H1 (cell line): ENCODE data around the gene CPT1A. TPM values are rescaled to one million over a fixed set of nuclear protein-coding genes. Genes with fewer than 3 reads are reported as not detected.

Source experiments
- CTCF ChIA-PET: fragments of 300-600 bp; sonication (Branson Sonifier 250); formaldehyde crosslinking; loops from one replicate; lab custom pipeline; 2021; ENCODE audit not compliant: partially characterized antibody; lab: Charles Lee
- POLR2A ChIA-PET: fragments of 300-600 bp; sonication (Branson Sonifier 250); formaldehyde crosslinking; loops from one replicate; lab custom pipeline; 2021; ENCODE audit warnings: inconsistent platforms; ENCODE audit not compliant: partially characterized antibody; lab: Charles Lee
- DNase-seq, 2 experiments: peaks; one replicate each; pipeline versions ENCODE4 v3.0.0 to v3.0.0-alpha.2; 2010 to 2022; ENCODE audit warnings: low spot score in 2 of 2, low read depth in 1 of 2, mixed read lengths in 1 of 2
- FAIRE-seq: peaks from 2 replicates; lab custom pipeline; 2011; peaks lifted over from hg19 to GRCh38; lab: Jason Lieb, UNC
- H2AFZ ChIP-seq: 2 replicates; pipeline ENCODE4 v1.8.1; 2012; ENCODE audit warnings: low read length, inconsistent platforms
- H2AK5ac ChIP-seq: 2 replicates; pipeline ENCODE4 v1.6.1; 2013; ENCODE audit warnings: low read depth, low read length
- H2BK120ac ChIP-seq: replicated peaks from 2 replicates; pipeline ENCODE3; 2013; ENCODE audit warnings: low read depth, low read length, inconsistent platforms
- H2BK12ac ChIP-seq: 2 replicates; pipeline ENCODE4 v1.6.1; 2013; ENCODE audit warnings: low read depth, low read length
- H2BK15ac ChIP-seq: 2 replicates; pipeline ENCODE4 v1.6.1; 2013; ENCODE audit warnings: low read length
- H2BK20ac ChIP-seq: 2 replicates; pipeline ENCODE4 v1.6.1; 2013; ENCODE audit warnings: low read length
- H2BK5ac ChIP-seq: 2 replicates; pipeline ENCODE4 v1.6.1; 2013; ENCODE audit warnings: low read depth, low read length
- H3K14ac ChIP-seq: 2 replicates; pipeline ENCODE4 v1.6.1; 2013; ENCODE audit warnings: inconsistent platforms; ENCODE audit not compliant: insufficient read length
- H3K18ac ChIP-seq: 2 replicates; pipeline ENCODE4 v1.6.1; 2013; ENCODE audit warnings: low read length; ENCODE audit errors: extremely low read depth
- H3K23ac ChIP-seq: 2 replicates; pipeline ENCODE4 v1.6.1; 2013; ENCODE audit warnings: inconsistent platforms; ENCODE audit not compliant: insufficient read length
- H3K23me2 ChIP-seq: 2 replicates; pipeline ENCODE4 v1.6.1; 2013; ENCODE audit warnings: low read depth, low read length
- H3K27ac ChIP-seq: 2 replicates; pipeline ENCODE4 v1.6.1; 2011; ENCODE audit warnings: low read depth, low read length, inconsistent platforms
- H3K27me3 ChIP-seq, 4 experiments: replicated peaks in 1 of 4; 1 replicate in 1 of 4; 2 replicates in 3 of 4; pipeline versions ENCODE4 v1.6.1 to v1.8.1; 2011 to 2013; ENCODE audit warnings: low read length in 3 of 4, mild to moderate bottlenecking in 3 of 4, inconsistent platforms in 2 of 4, mixed read lengths in 2 of 4, moderate library complexity in 1 of 4; ENCODE audit not compliant: control insufficient read depth in 3 of 4, insufficient read depth in 3 of 4; ENCODE audit errors: extremely low read depth in 1 of 4
- H3K36me3 ChIP-seq, 4 experiments: 2 replicates each; pipeline versions ENCODE4 v1.6.1 to v1.8.1; 2011 to 2013; ENCODE audit warnings: mild to moderate bottlenecking in 4 of 4, low read length in 3 of 4, moderate library complexity in 2 of 4, control low read depth in 1 of 4, inconsistent platforms in 1 of 4; ENCODE audit not compliant: insufficient read depth in 4 of 4, control insufficient read depth in 2 of 4
- H3K4ac ChIP-seq: replicated peaks from 2 replicates; pipeline ENCODE3; 2013; ENCODE audit warnings: low read length, low read depth, mixed read lengths, inconsistent platforms; ENCODE audit not compliant: insufficient read length
- H3K4me1 ChIP-seq, 4 experiments: replicated peaks in 1 of 4; 1 replicate in 1 of 4; 2 replicates in 3 of 4; pipeline versions ENCODE4 v1.6.1 to v1.8.1; 2011 to 2013; ENCODE audit warnings: low read length in 3 of 4, inconsistent platforms in 2 of 4, mixed read lengths in 1 of 4; ENCODE audit not compliant: insufficient read depth in 4 of 4, control insufficient read depth in 3 of 4
- H3K4me2 ChIP-seq, 2 experiments: 2 replicates each; pipeline versions ENCODE4 v1.6.1 to v1.8.1; 2011 to 2013; ENCODE audit warnings: low read depth in 2 of 2, low read length in 2 of 2, control low read depth in 1 of 2, inconsistent platforms in 1 of 2, mild to moderate bottlenecking in 1 of 2; ENCODE audit not compliant: insufficient read depth in 1 of 2
- H3K4me3 ChIP-seq, 4 experiments: fragments of 200-600, 300-600 bp in 1 of 4; sonication (generic), shearing (Covaris generic), sonication (Bioruptor Twin) in 1 of 4; 2 replicates each; pipeline versions ENCODE4 v1.5.1 to v1.8.1; 2011 to 2016; ENCODE audit warnings: low read length in 4 of 4, low read depth in 3 of 4, control low read depth in 2 of 4, inconsistent platforms in 2 of 4, mild to moderate bottlenecking in 2 of 4, mixed read lengths in 1 of 4, moderate library complexity in 1 of 4; ENCODE audit not compliant: insufficient read depth in 2 of 4; ENCODE audit errors: extremely low read depth in 1 of 4
- H3K56ac ChIP-seq: replicated peaks from 2 replicates; pipeline ENCODE3; 2013; ENCODE audit warnings: low read depth, mild to moderate bottlenecking, mixed read lengths, low read length, inconsistent platforms; ENCODE audit not compliant: insufficient read length
- H3K79me1 ChIP-seq: 2 replicates; pipeline ENCODE4 v1.6.1; 2013; ENCODE audit warnings: low read depth, low read length, control low read depth
- H3K79me2 ChIP-seq, 2 experiments: 2 replicates each; pipeline versions ENCODE4 v1.6.1 to v1.8.1; 2012 to 2013; ENCODE audit warnings: low read length in 2 of 2, mild to moderate bottlenecking in 2 of 2, inconsistent platforms in 1 of 2; ENCODE audit not compliant: insufficient read depth in 2 of 2, control insufficient read depth in 1 of 2
- H3K9ac ChIP-seq, 4 experiments: replicated peaks in 1 of 4; 1 replicate in 1 of 4; 2 replicates in 3 of 4; pipeline versions ENCODE4 v1.6.1 to v1.8.1; 2011 to 2013; ENCODE audit warnings: low read depth in 3 of 4, low read length in 3 of 4, control low read depth in 2 of 4, mild to moderate bottlenecking in 2 of 4, moderate library complexity in 2 of 4, inconsistent platforms in 1 of 4; ENCODE audit errors: extremely low read depth in 1 of 4
- H3K9me3 ChIP-seq, 2 experiments: 2 replicates each; pipeline versions ENCODE4 v1.6.1 to v1.8.1; 2012 to 2013; ENCODE audit warnings: mild to moderate bottlenecking in 2 of 2, moderate library complexity in 2 of 2, control low read depth in 1 of 2, inconsistent platforms in 1 of 2, low read depth in 1 of 2, low read length in 1 of 2, mixed read lengths in 1 of 2; ENCODE audit not compliant: insufficient read depth in 2 of 2
- H4K20me1 ChIP-seq, 2 experiments: replicated peaks in 1 of 2; 2 replicates each; pipeline versions ENCODE3 to v1.8.1; 2011 to 2013; ENCODE audit warnings: inconsistent platforms in 2 of 2, low read length in 2 of 2, mild to moderate bottlenecking in 1 of 2; ENCODE audit not compliant: insufficient read depth in 2 of 2, control insufficient read depth in 1 of 2
- H4K5ac ChIP-seq: 2 replicates; pipeline ENCODE4 v1.6.1; 2013; ENCODE audit warnings: low read length, low read depth, mixed read lengths, inconsistent platforms; ENCODE audit not compliant: insufficient read length
- H4K8ac ChIP-seq: 2 replicates; pipeline ENCODE4 v1.8.0; 2013; ENCODE audit warnings: mild to moderate bottlenecking, moderate library complexity, low read length, inconsistent platforms; ENCODE audit not compliant: insufficient read depth; ENCODE audit errors: extremely low read depth
- H4K91ac ChIP-seq: replicated peaks from 2 replicates; pipeline ENCODE3; 2013; ENCODE audit warnings: low read length, mixed read lengths, inconsistent platforms; ENCODE audit not compliant: insufficient read length
- CBX5 ChIP-seq: fragments of 300-800, 300-1000 bp; sonication (generic); IDR thresholded peaks from 2 replicates; pipeline ENCODE4 v1.7.1; 2016; ENCODE audit warnings: antibody characterized with exemption, low read length, low read depth
- CHD2 ChIP-seq: IDR thresholded peaks from 2 replicates; pipeline ENCODE4 v1.6.1; 2012; ENCODE audit warnings: low read length, improper control_type of control experiment
- CTBP2 ChIP-seq: IDR thresholded peaks from 2 replicates; pipeline ENCODE4 v1.7.0; 2011; ENCODE audit warnings: borderline replicate concordance, mild to moderate bottlenecking, moderate library complexity, mixed read lengths, low read length; ENCODE audit not compliant: insufficient read depth, insufficient read length
- EGR1 ChIP-seq: IDR thresholded peaks from 2 replicates; pipeline ENCODE4 v1.6.1; 2011; ENCODE audit warnings: low read depth, low read length, borderline replicate concordance
- POLR2A ChIP-seq, 2 experiments: IDR thresholded peaks; 1 replicate in 1 of 2; 2 replicates in 1 of 2; pipeline ENCODE4 v1.6.1; 2011; ENCODE audit warnings: low read depth in 2 of 2, low read length in 2 of 2, mild to moderate bottlenecking in 2 of 2; ENCODE audit errors: control extremely low read depth in 1 of 2
- POU5F1 ChIP-seq: IDR thresholded peaks from 2 replicates; pipeline ENCODE4 v1.6.1; 2011; ENCODE audit warnings: low read depth, mild to moderate bottlenecking, low read length, moderate library complexity
- SIN3A ChIP-seq, 2 experiments: IDR thresholded peaks in 1 of 2; conservative IDR thresholded peaks in 1 of 2; 2 replicates each; pipeline ENCODE4 v1.6.1; 2011 to 2012; ENCODE audit warnings: low read length in 2 of 2, improper control_type of control experiment in 1 of 2, low read depth in 1 of 2, mild to moderate bottlenecking in 1 of 2
- TBP ChIP-seq: IDR thresholded peaks from 2 replicates; pipeline ENCODE4 v1.6.1; 2011; ENCODE audit warnings: low read depth, low read length, improper control_type of control experiment
- YY1 ChIP-seq: IDR thresholded peaks from 2 replicates; pipeline ENCODE4 v1.6.1; 2011; ENCODE audit warnings: low read depth, mild to moderate bottlenecking, low read length
- WGBS, 2 experiments: shearing (Covaris generic) in 1 of 2; methylation state at CpG; one replicate each; pipeline versions ENCODE4 v1.1.6 to v1.1.7; 2013 to 2015; ENCODE audit warnings: low lambda C conversion rate in 2 of 2, mixed read lengths in 2 of 2, inconsistent platforms in 1 of 2, low coverage in 1 of 2, missing lambda C conversion rate in 1 of 2; ENCODE audit not compliant: insufficient replicate concordance in 2 of 2, insufficient coverage in 1 of 2, insufficient read length in 1 of 2; ENCODE audit errors: extremely low coverage in 1 of 2, missing lambda C conversion rate in 1 of 2; 5-methylcytosine and 5-hydroxymethylcytosine counted together
- polyA plus RNA-seq, 7 experiments: library from polyadenylated mRNA; depleted of rRNA in 3 of 7; stranded (reverse) in 5 of 7; unstranded in 2 of 7; fragments of >200 nt in 5 of 7; fragments of 200-250 nt in 2 of 7; gene quantifications; 1 replicate in 5 of 7; 2 replicates in 1 of 7; 4 replicates in 1 of 7; pipeline versions ENCODE4 v1.2.1 to v1.2.3, GENCODE V29; 2011 to 2013; ENCODE audit warnings: missing spikeins in 2 of 7, mixed read lengths in 2 of 7
- total RNA-seq: library from RNA; stranded (reverse); fragmentation: NEBNext Ultra II Directional; extraction: Animal tissue kit (Norgen Biotek cat#: 25700); gene quantifications from 2 replicates; pipeline ENCODE4 v1.2.1, GENCODE V29; 2021

Gene CPT1A
- total and polyA plus RNA-seq, 2 of the 8 experiments (the other 6 are each of a cell fraction or from before 2014, with no cell fraction given): 2.9 to 12.2 TPM

DNA sequence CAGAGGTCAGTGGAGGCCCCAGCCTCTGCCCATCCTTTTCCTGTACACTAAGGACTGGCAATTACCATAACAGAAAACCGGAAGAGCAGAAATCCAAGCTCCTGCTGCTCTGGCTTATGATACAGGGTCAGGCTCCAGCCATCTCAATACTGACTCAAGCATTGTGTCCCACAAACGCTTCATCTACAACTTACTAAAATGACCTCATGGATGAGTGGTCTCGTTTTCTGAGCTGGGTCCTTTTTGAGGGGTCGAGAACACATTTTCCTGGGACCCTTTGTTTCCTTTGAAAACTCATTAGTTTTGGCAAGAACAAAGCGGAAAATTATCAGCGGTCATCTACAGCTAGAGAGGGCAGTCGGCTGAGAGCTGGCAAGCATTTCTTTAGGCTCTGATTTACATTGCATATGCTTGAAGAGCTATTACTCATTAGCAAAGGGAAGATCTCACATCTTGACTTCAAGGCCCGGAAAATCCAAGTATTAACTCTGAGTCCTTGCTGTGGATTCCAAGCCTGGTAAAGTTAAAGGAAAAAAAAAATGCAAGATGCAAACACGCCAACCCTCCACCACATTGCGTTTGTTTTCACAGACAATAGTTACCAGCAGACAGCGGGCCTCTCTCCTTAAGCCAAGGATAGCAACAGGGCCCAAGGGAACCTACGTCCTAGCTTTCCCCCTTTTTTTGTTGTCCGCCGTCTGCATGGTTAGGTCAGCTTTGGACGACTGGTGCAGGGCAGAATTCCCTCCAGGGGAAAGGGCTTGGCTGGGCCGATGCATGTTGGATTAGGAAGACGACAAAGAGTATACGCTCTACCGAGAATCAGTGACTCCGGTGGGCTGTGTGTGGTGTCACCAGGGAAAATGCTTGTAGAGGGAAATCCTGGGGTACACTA is 92.2 kb downstream of the CPT1A start:
- Histone ChIP-seq H3K14ac (no peak overlapping the region), H3K23me2 (peaks cover 8% of the 10 kb centered on the region), H3K4me3 (peak overlapping the region; percentile 39 to 62 (median 52)), H3K18ac (peak overlapping the region; percentile 99), H2BK12ac (peak overlapping the region; percentile 4; the same call in 1 of the 2 replicates), H3K36me3 (peaks cover 8 to 29% (median 23%) of the 10 kb centered on the region in 4 experiments; a peak in 7 of 8 replicates), H3K4ac (peak overlapping the region; percentile 30), H2BK20ac (peak overlapping the region; percentile 86; the same call in 1 of the 2 replicates), H3K79me1 (no peaks in the 10 kb centered on the region), H3K27ac (peak overlapping the region; percentile 80), H3K4me1 (peaks cover 0 to 10% (median 5%) of the 10 kb centered on the region in 4 experiments; a peak in 4 of 7 replicates), H3K4me2 (peak overlapping the region; percentile 71 to 96), H2AFZ (no peak overlapping the region), H4K8ac (peak overlapping the region; percentile 81; the same call in 1 of the 2 replicates), H3K23ac (no peak overlapping the region), H2AK5ac (peak overlapping the region; percentile 93), H3K27me3 (no peaks in the 10 kb centered on the region), H4K5ac (peak overlapping the region; percentile 84), H4K20me1 (peaks cover 0 to 2% of the 10 kb centered on the region in 2 experiments), H2BK5ac (peak overlapping the region; percentile 98), H4K91ac (peak overlapping the region; percentile 99), H3K9me3 (no peaks in the 10 kb centered on the region), H3K79me2 (peaks cover 0 to 13% of the 10 kb centered on the region in 2 experiments; a peak in 2 of 4 replicates), H2BK15ac (peak overlapping the region; percentile 3; the same call in 1 of the 2 replicates), H3K56ac (no peak overlapping the region), H3K9ac (peak overlapping the region; percentile 64 to 73 (median 66)), H2BK120ac (peak overlapping the region; percentile 84)
- 29% methylated on average over 20 of the region's 20 CpGs; no CpG with 5 or more reads in 1 of the 2 experiments for WGBS, 2 experiments
- FAIRE-seq (peak; percentile 39), DNase-seq (no peak)
- POLR2A ChIA-PET: interaction anchor here (0.7 to 3.8 kb wide), 29 partner anchors 8 to 905 kb away, joined by 3 to 32 read pairs (median 4); partner anchors contain the start of genes GAL, IGHMBP2 and MRPL21
- CTCF ChIA-PET: interaction anchor here (0.8 to 1.5 kb wide), 10 partner anchors 42 to 165 kb away, joined by 3 to 5 read pairs (median 4); no protein-coding TSS in a partner anchor
- TF ChIP-seq CBX5 (no peak), EGR1 (no peak), POLR2A (IDR thresholded peaks at IDR 0.05; ENCODE audit: control extremely low read depth in 1 of 2, low read depth in 2 of 2, low read length in 2 of 2) (peak in 1 of 2 experiments; percentile 10; a peak in 2 of 3 replicates), YY1 (no peak), POU5F1 (no peak), CTBP2 (no peak), CHD2 (no peak), SIN3A (conservative IDR thresholded peaks at IDR 0.05 in 1 of 2, IDR thresholded peaks at IDR 0.05 in 1 of 2; ENCODE audit: low read depth in 1 of 2, low read length in 2 of 2) (0 out of 4 replicates have a peak, but pooled peaks of 1 of the 2 experiments have one; percentile 11), TBP (peak; percentile 8; the same call in 1 of the 2 replicates)
